Fibroblast of mammary gland (primary cell): ENCODE results near the gene LZTR1.
A peak's percentile ranks its signal among the peaks of the same experiment; 100 is the strongest.

ENCODE experiments used
- DNase-seq: peaks from one replicate; pipeline ENCODE4 v3.0.0-alpha.2; 2010; ENCODE audit warnings: low read depth
- H3K4me3 ChIP-seq: 2 replicates; pipeline ENCODE4 v1.5.1; 2011; ENCODE audit warnings: low read depth, mild to moderate bottlenecking, low read length, moderate library complexity; ENCODE audit not compliant: control insufficient read depth
- CTCF ChIP-seq: conservative IDR thresholded peaks from 2 replicates; pipeline ENCODE4 v1.5.1; 2011; ENCODE audit warnings: low read depth, low read length, inconsistent platforms; ENCODE audit not compliant: control insufficient read depth, insufficient read depth

Gene LZTR1

DNA sequence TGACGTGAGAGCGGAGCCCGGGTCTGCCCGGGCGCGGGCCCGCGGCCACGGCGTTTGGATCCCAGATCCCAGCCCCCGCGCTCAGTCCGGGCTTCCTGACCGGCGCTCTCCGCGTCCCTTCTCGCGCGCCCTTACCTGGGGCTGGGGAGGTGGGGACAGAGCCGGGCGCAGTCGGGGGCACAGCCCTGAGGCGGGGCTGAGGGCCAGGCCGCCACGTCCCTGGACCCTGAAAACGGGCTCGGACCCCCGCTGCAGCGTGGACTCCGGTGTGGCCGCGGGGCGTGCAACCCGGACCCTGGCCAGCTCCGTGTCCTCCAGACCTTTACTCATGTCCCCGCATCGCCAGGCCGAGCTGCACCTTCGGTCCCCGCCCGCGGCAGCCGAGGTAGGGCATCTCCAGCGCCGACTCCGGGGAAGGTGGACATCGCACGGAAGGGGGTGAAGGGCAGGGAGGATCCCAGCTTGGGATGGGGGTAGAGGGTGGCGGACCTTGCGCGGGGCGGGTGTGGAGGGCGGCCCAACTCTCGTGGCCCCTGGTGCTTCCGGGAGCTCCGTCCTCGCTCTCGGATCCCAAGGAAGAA lies 24.9 kb upstream of the LZTR1 start:
- peak overlapping the region; percentile 68 for H3K4me3 ChIP-seq
- TF ChIP-seq CTCF = no peak
- DNase-seq = no peak

GRCh38 chr22:20957683-20958431 lies 24.2 kb upstream of the LZTR1 start:
- TF ChIP-seq CTCF = no peak
- peak overlapping the region; percentile 68 for H3K4me3 ChIP-seq
- peak; percentile 31 for DNase-seq

DNA sequence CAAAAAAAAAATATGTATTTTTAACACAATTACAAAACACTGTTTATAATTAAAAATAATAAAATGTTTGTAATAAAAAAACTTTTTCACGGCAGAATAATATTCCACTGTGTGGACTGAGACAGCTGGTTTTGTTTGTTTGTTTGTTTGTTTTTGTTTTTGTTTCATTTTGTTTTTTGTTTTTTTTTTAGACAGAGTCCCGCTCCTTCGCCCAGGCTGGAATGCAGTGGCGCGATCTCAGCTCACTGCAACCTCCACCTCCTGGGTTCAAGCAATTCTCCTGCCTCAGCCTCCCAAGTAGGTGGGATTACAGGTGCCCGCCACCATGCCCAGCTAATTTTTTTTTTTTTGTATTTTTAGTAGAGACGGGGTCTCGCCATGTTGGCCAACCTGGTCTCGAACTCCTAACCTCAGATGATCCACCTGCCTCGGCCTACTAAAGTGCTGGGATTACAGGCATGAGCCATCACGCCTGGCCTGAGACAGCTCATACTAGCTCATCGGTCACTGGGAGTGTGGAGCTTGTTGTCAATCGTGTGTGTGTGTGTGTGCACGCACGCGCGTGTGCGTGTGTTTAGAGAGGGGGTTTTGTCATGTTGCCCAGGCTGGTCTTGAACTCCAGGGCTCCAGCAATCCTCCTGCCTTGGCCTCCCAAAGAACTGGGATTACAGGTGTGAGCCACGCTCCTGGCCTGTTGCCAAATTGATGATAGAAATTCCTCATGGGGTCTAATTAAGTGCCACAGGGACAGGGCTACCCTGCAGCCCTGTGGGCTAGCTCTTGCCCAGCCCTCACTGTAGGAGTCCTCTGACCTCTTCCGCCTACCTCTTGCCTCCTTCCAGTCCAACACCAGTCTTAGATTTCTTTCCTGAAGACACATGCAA lies 22.3 kb upstream of the LZTR1 start:
- H3K4me3 ChIP-seq = no peak overlapping the region
- no peak for TF ChIP-seq CTCF
- DNase-seq = no peak

DNA sequence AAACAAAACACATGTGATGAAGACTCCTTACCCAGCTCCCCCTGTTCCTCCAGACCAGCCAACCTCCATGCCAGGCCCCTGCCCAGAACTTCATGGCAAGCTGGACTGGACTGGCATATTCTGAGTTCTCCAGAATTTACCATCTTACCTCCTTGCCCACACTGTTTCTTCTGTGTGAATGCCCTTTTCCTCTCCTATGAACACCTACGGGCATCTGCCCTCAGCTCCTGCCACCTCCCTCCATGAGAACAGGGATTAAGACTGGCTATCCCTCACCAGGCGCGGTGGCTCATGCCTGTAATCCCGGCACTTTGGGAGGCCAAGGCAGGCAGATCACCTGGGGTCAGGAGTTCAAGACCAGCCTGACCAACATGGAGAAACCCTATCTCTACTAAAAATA lies 21.5 kb upstream of the LZTR1 start:
- no peak for TF ChIP-seq CTCF
- H3K4me3 ChIP-seq = no peak overlapping the region
- no peak for DNase-seq

DNA sequence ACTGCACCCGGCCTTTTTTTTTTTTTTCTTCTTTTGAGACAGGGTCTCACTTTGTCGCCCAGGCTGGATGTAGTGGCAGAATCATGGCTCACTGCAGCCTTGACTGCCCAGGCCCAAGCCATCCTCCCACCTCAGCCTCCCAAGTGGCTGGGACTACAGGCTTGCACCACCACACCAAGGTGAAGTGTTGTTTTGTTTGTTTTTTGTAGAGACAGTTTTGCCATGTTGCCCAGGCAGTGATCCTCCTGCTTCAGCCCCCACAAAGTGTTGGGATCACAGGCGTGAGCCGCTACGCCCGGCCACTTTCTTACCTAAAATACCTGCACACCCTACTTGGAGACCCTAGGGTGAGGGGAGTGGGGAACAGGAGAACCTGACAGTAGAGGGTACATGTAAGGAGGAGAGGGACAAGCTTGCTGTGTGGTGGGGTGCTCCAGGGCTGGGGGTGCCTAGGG lies 19.6 kb upstream of the LZTR1 start:
- TF ChIP-seq CTCF = no peak
- no peak for DNase-seq

GRCh38 chr22:20963201-20964052 lies 18.7 kb upstream of the LZTR1 start:
- H3K4me3 ChIP-seq = no peak overlapping the region
- DNase-seq = no peak
- no peak for TF ChIP-seq CTCF

More for the DNA sequence above, 19.6 kb upstream of the LZTR1 start:
- no peak overlapping the region for H3K4me3 ChIP-seq
